ENCODE results near the gene CABP4. TPM values are rescaled to one million over a fixed set of nuclear protein-coding genes. Genes with fewer than 3 reads are reported as not detected.

CABP4 gene
- 1 to 10 TPM; 1.1 to 5.1 (median 1.8) TPM for total RNA-seq

DNA sequence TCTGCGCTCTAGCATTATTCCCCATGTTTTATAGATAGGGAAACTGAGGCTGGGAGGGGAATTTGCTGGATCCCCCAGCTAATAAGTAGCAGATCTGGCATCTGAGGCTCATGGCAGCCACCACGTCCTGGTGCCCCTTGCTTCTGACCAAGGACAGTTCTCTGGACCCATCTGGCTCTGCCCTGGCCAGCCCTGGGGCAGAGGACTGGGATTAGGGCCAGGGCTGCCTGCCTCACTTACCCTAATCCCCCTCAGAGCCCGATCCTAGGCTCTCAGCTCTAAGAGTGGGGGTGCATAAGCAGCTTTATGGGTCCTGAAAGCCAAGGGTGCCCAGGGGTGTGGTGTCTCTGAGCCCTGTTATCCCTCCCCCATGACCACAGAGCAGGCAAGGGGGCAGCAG is at the start of gene CABP4:
Gene CABP4 (plus strand): TSS at position 301 of the 400 bp plus-strand sequence. CDS start 70 bp downstream, at position 371.
- TF ChIP-seq, protein P1, sequence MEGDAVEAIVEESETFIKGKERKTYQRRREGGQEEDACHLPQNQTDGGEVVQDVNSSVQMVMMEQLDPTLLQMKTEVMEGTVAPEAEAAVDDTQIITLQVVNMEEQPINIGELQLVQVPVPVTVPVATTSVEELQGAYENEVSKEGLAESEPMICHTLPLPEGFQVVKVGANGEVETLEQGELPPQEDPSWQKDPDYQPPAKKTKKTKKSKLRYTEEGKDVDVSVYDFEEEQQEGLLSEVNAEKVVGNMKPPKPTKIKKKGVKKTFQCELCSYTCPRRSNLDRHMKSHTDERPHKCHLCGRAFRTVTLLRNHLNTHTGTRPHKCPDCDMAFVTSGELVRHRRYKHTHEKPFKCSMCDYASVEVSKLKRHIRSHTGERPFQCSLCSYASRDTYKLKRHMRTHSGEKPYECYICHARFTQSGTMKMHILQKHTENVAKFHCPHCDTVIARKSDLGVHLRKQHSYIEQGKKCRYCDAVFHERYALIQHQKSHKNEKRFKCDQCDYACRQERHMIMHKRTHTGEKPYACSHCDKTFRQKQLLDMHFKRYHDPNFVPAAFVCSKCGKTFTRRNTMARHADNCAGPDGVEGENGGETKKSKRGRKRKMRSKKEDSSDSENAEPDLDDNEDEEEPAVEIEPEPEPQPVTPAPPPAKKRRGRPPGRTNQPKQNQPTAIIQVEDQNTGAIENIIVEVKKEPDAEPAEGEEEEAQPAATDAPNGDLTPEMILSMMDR (IDR thresholded peaks at IDR 0.05; ENCODE audit: low read depth) = no peak

DNA sequence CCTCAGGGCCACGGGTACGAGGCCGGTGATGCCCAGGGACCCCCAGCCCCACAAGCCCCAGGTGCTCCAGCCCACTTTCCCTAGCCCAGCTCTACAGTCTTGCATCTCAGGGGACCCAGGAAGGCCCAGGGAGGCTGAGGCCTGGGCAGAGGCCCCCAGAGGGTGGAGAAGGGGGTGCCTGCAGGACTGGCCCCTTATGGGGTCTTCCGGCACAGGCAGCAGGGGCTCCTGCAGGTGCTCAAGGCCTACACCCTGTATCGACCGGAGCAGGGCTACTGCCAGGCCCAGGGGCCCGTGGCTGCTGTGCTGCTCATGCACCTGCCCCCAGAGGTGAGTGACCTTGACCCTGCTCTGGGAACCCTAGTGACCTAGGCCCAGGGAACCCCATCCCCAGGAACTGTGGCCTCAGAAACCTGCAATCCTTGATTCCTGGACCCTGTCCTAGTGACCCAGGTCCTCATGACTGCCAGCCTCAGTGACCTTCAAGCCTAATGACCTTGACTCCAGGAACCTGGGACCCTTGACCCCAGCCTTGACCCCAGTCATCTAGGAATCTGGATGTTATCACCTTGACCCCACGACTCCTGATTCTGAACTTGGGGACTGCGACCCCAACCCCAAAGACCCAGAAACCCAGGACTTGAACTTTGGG is 49.3 kb upstream of the CABP4 start:
- TF ChIP-seq, protein P1 (IDR thresholded peaks at IDR 0.05; ENCODE audit: low read depth) = no peak

DNA sequence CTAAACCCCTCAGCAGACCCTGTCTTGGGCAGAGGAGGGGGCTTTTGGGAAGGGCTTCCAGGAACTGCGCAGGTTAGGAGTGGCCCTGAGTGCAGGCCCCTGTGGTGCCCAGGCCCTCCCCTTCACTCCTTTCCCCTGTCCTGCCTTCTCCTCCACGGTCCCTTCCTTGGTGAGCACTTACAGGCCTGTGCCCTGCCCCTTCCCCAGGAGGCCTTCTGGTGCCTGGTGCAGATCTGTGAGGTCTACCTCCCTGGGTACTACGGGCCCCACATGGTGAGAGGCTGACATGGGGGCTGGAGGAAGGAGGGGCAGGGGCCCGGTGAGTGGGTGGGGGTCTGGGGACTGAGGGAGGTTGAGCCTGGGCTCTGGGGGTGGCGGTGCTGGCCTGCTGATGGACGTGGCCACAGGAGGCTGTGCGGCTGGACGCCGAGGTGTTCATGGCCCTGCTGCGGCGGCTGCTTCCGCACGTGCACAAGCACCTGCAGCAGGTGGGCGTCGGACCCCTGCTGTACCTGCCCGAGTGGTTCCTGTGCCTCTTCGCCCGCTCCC is 48.7 kb upstream of the CABP4 start:
- TF ChIP-seq, protein P1 (IDR thresholded peaks at IDR 0.05; ENCODE audit: low read depth) = no peak

DNA sequence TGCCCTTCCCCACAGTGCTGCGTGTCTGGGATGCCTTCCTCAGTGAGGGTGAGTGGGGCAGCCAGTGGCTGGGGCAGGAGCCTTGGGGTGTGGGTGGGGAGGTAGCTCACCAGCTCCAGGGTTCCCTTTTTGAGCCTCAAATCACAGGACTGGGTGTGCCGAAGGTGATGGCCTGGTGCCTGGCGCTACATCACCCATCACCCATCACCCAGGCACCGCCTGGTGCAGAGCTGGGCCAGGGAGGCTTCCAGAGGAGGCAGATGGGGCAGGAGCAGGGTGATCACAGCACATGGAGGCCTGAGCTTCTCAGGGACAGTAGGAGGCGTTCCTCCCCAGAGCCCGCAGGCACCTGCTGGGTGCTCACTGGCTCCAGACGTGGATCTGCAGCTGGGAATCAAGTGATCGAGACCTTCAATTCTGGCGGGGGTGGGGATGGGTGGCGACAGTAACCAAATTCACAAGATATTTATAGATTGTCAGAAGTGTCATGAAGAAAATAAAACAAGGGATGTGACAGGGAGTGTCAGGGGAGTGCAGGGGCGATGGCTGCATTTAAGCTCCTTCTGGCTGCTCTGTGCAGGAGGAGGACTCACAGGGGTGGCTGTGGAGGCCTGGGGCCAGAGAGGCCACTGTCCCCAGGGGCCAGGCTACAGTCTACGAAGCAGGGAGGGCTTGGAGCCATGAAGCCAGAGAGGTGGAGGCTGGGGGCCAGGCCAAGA is 48.0 kb upstream of the CABP4 start:
- TF ChIP-seq, protein P1 (IDR thresholded peaks at IDR 0.05; ENCODE audit: low read depth) = no peak

DNA sequence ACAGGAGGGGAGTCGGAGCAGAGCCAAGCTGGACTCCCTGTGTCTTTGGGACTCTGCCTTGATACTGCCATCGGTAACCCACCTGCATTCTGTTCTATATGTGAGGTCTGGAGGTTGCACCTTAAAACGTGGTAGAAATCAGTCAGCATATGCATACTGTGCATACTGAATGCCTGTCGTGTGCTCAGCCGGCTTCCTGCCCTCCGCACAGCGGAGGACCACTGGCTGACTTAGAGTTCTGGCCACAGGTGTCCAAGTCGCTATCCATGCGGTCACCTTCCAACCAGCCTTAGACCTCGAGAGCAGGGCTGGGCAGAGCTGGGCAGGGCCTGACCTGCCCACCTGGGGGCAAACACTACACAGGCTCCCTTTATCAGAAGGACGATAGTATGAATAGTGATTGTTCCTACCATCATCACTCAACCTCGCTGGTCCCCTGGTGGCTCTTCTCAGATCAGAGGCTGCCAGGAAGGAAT is 47.4 kb upstream of the CABP4 start:
- TF ChIP-seq, protein P1 (IDR thresholded peaks at IDR 0.05; ENCODE audit: low read depth) = no peak

DNA sequence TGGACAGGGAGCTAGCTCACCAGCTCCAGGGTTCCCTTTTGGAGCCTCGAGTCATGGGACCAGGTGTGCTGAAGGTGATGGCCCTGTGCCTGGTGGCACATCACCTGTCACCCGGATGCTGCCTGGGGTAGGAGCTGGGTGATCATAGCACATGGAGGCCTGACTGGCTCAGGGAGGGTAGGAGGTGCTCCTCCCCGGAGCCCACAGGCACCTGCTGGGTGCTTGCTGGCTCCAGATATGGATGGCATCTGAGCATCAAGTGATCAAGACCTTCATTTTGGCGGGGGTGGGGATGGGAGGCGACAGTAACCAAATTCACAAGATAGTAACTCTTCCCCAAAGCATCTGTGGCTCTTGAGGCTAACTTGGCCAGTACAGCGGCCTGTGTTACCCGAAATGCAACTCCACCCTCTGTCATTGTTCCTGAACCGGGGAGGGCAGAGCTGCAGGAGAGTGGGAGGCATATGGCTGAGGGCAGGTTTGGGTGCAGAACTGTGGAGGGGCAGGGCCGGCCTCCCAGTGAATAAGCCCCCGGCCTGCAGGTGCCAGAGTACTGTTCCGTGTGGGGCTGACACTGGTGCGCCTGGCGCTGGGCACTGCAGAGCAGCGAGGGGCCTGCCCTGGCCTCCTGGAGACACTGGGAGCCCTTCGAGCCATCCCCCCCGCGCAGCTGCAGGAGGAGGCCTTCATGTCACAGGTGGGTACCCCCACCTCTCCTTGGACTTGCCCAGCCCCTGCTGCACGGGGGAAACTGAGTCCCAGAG is 46.5 kb upstream of the CABP4 start:
- TF ChIP-seq, protein P1 (IDR thresholded peaks at IDR 0.05; ENCODE audit: low read depth) = no peak

All from subcutaneous adipose tissue (tissue), 4 donors.